Endothelial cell of umbilical vein (primary cell): ENCODE data around the gene ACER1. TPM values are rescaled to one million over a fixed set of nuclear protein-coding genes. Genes with fewer than 3 reads are reported as not detected.
"Not testable (repeated sequence)": the region's sequence is repeated elsewhere in the genome, so short reads cannot be mapped to it uniquely, and the experiment has no call there.

Source experiments
- BruUV-seq: library from RNA; stranded (reverse); fragments of 400-500 nt; replicated peaks from 2 replicates; lab custom pipeline; 2021; lab: Mats Ljungman, UMichigan
- CTCF ChIA-PET: fragments of 300-600, 350-600 bp; sonication (Branson Sonifier 250); formaldehyde crosslinking; loops from one replicate; lab custom pipeline; 2021; ENCODE audit warnings: antibody characterized with exemption, inconsistent platforms; lab: Charles Lee
- POLR2A ChIA-PET: fragments of 300-600, 350-600 bp; sonication (Branson Sonifier 250); formaldehyde crosslinking; loops from one replicate; lab custom pipeline; 2021; ENCODE audit warnings: antibody characterized with exemption, inconsistent platforms; lab: Charles Lee
- DNase-seq: peaks from one replicate; pipeline ENCODE4 v3.0.0-alpha.2; 2011; ENCODE audit warnings: low read depth, low spot score
- FAIRE-seq: peaks from 2 replicates; lab custom pipeline; 2011; peaks lifted over from hg19 to GRCh38; lab: Jason Lieb, UNC
- H2AFZ ChIP-seq: 2 replicates; pipeline ENCODE4 v1.6.0; 2012; ENCODE audit warnings: low read depth, low read length, control low read depth, inconsistent platforms
- H3K27ac ChIP-seq: 2 replicates; pipeline ENCODE4 v1.5.1; 2011; ENCODE audit warnings: low read depth, mild to moderate bottlenecking, control low read depth, low read length, moderate library complexity; ENCODE audit not compliant: insufficient read depth
- H3K27me3 ChIP-seq, 2 experiments: 2 replicates each; pipeline versions ENCODE4 v1.6.0 to v1.6.1; 2011; ENCODE audit warnings: low read length in 2 of 2, mixed read lengths in 1 of 2; ENCODE audit not compliant: control insufficient read depth in 2 of 2, insufficient read depth in 2 of 2
- H3K36me3 ChIP-seq, 2 experiments: 2 replicates in 1 of 2; 3 replicates in 1 of 2; pipeline ENCODE4 v1.5.1; 2011; ENCODE audit warnings: low read length in 2 of 2, mild to moderate bottlenecking in 1 of 2, moderate library complexity in 1 of 2; ENCODE audit not compliant: control insufficient read depth in 2 of 2, insufficient read depth in 2 of 2; ENCODE audit errors: extremely low read depth in 1 of 2
- H3K4me1 ChIP-seq: 3 replicates; pipeline ENCODE4 v1.5.1; 2011; ENCODE audit warnings: mild to moderate bottlenecking, low read length; ENCODE audit not compliant: control insufficient read depth, insufficient read depth; ENCODE audit errors: extremely low read depth
- H3K4me2 ChIP-seq: 2 replicates; pipeline ENCODE4 v1.6.1; 2011; ENCODE audit warnings: low read length, control low read depth, mixed read lengths; ENCODE audit not compliant: insufficient read depth
- H3K4me3 ChIP-seq, 3 experiments: fragments of 200-600 bp in 1 of 3; sonication (generic), shearing (Covaris generic) in 1 of 3; replicated peaks in 1 of 3; 2 replicates each; pipeline ENCODE4 v1.5.1; 2011 to 2016; ENCODE audit warnings: control low read depth in 3 of 3, low read length in 3 of 3, mild to moderate bottlenecking in 2 of 3, inconsistent platforms in 1 of 3, low read depth in 1 of 3, moderate library complexity in 1 of 3; ENCODE audit not compliant: insufficient read depth in 1 of 3
- H3K79me2 ChIP-seq: 2 replicates; pipeline ENCODE4 v1.6.0; 2012; ENCODE audit warnings: low read length, inconsistent platforms; ENCODE audit not compliant: control insufficient read depth, insufficient read depth
- H3K9ac ChIP-seq: replicated peaks from 2 replicates; pipeline ENCODE3; 2011; ENCODE audit warnings: low read length, control low read depth; ENCODE audit not compliant: insufficient read depth; ENCODE audit errors: extremely low read depth
- H3K9me1 ChIP-seq: replicated peaks from 3 replicates; pipeline ENCODE4 v1.6.0; 2011; ENCODE audit warnings: mild to moderate bottlenecking, low read length; ENCODE audit not compliant: control insufficient read depth, insufficient read depth; ENCODE audit errors: extremely low read depth
- H3K9me3 ChIP-seq: replicated peaks from 2 replicates; pipeline ENCODE4 v1.5.1; 2012; ENCODE audit warnings: low read length, inconsistent platforms; ENCODE audit not compliant: control insufficient read depth, insufficient read depth
- H4K20me1 ChIP-seq: replicated peaks from 2 replicates; pipeline ENCODE3; 2011; ENCODE audit warnings: mild to moderate bottlenecking, low read length; ENCODE audit not compliant: control insufficient read depth, insufficient read depth; ENCODE audit errors: extremely low read depth
- EZH2 ChIP-seq: IDR thresholded peaks from 2 replicates; pipeline ENCODE4 v1.6.1; 2012; ENCODE audit warnings: borderline replicate concordance, low read depth, mild to moderate bottlenecking, moderate library complexity, low read length, inconsistent platforms; ENCODE audit not compliant: severe bottlenecking
- FOS ChIP-seq: IDR thresholded peaks from 2 replicates; pipeline ENCODE4 v1.6.1; 2011; ENCODE audit warnings: mild to moderate bottlenecking, low read length, moderate library complexity, borderline replicate concordance; ENCODE audit not compliant: insufficient read depth
- GATA2 ChIP-seq: IDR thresholded peaks from 2 replicates; pipeline ENCODE4 v1.7.0; 2011; ENCODE audit warnings: low read depth, mild to moderate bottlenecking, moderate library complexity, mixed read lengths, low read length; ENCODE audit not compliant: insufficient read length, insufficient read depth
- JUN ChIP-seq: IDR thresholded peaks from 2 replicates; pipeline ENCODE4 v1.6.1; 2011; ENCODE audit warnings: borderline replicate concordance, low read depth; ENCODE audit not compliant: insufficient read length, insufficient read depth
- MYC ChIP-seq: IDR thresholded peaks from one replicate; pipeline ENCODE4 v1.6.1; 2011; ENCODE audit warnings: mild to moderate bottlenecking, low read depth, low read length
- POLR2A ChIP-seq: IDR thresholded peaks from 2 replicates; pipeline ENCODE4 v1.6.1; 2012; ENCODE audit warnings: low read depth, mild to moderate bottlenecking, control low read depth, low read length
- POLR2AphosphoS5 ChIP-seq: IDR thresholded peaks from 2 replicates; pipeline ENCODE4 v1.6.1; 2012; ENCODE audit warnings: low read depth, mild to moderate bottlenecking, control low read depth, low read length, moderate library complexity; ENCODE audit not compliant: insufficient read depth
- dilution Hi-C: fragments of 300-500 bp; cut with MboI; formaldehyde crosslinking; loops from one replicate; pipeline ENCODE4 v1.15.0; 2019; ENCODE audit warnings: low sequenced_read_pairs; ENCODE audit not compliant: extremely low pct_ligation_motif_present
- intact Hi-C: fragments of 100-400 bp; cut with micrococcal nuclease; formaldehyde crosslinking; loops from one replicate; pipeline ENCODE4 v1.10.0; 2022
- polyA plus RNA-seq, 4 experiments: library from polyadenylated mRNA; depleted of rRNA in 3 of 4; stranded (reverse) in 3 of 4; unstranded in 1 of 4; fragments of >200 nt; gene quantifications; 2 replicates each; pipeline versions ENCODE4 v1.2.1 to v1.2.3, GENCODE V29; 2011 to 2012; ENCODE audit warnings: missing spikeins in 1 of 4
- total RNA-seq: library from RNA; stranded (reverse); gene quantifications from 2 replicates; pipeline ENCODE4 v1.2.3, GENCODE V29; 2021
- TF ChIP-seq, protein P1 (sequence below): IDR thresholded peaks from 2 replicates; pipeline ENCODE4 v1.6.1; 2011; ENCODE audit not compliant: insufficient read depth, insufficient read length
- TF ChIP-seq, protein P2 (sequence below), 2 donors: IDR thresholded peaks; 1 replicate in 1 of 2; 2 replicates in 1 of 2; pipeline ENCODE4 v1.5.1; 2011; ENCODE audit warnings: low read length in 2 of 2, mild to moderate bottlenecking in 2 of 2, moderate library complexity in 2 of 2, control low read depth in 1 of 2, inconsistent platforms in 1 of 2, low read depth in 1 of 2; ENCODE audit not compliant: insufficient read depth in 1 of 2; ENCODE audit errors: extremely low read depth in 1 of 2

Gene ACER1
- total and polyA plus RNA-seq, 2 donors (not counting 3 experiments of a cell fraction or from before 2014, with no cell fraction given), result 0.04 TPM; not detected in 1

DNA sequence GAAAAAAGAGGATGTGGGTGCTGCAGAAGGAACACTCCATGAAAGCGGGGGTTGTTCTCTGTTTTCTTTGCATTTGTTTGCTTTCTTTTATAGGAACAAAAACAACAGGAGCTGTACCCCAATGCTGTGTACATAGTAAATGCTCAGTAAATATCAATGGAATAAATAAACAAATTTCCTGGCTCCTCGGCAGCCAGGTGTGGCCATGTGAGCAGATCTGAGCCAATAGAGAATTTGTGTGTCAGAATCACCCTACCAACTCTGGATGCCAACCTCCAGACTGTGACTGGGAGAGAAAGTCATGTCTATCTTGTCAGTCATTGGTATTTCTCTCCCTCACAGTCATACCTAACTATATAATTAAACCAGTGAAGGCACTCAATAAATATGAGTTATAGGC lies 17.3 kb upstream of the ACER1 start:
- Histone ChIP-seq H2AFZ (no peak overlapping the region), H3K9ac (no peak overlapping the region), H3K4me2 (no peak overlapping the region), H3K36me3 (no peaks in the 10 kb centered on the region), H3K27me3 (no peaks in the 10 kb centered on the region), H3K27ac (no peak overlapping the region), H4K20me1 (no peaks in the 10 kb centered on the region), H3K4me3 (no peak overlapping the region), H3K9me1 (no peaks in the 10 kb centered on the region), H3K79me2 (no peaks in the 10 kb centered on the region), H3K4me1 (no peaks in the 10 kb centered on the region), H3K9me3 (no peaks in the 10 kb centered on the region)
- no peak for DNase-seq
- intact Hi-C loops (no loop called here), dilution Hi-C loops (no loop called here)
- BruUV-seq, result no TSS peak
- FAIRE-seq, result no peak
- POLR2A ChIA-PET, result no interaction called here
- CTCF ChIA-PET, result no interaction called here
- no peak for TF ChIP-seq POLR2A
- no peak for TF ChIP-seq JUN
- TF ChIP-seq GATA2, result no peak
- TF ChIP-seq, protein P1, sequence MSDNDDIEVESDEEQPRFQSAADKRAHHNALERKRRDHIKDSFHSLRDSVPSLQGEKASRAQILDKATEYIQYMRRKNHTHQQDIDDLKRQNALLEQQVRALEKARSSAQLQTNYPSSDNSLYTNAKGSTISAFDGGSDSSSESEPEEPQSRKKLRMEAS, result no peak
- TF ChIP-seq FOS, result no peak
- TF ChIP-seq, protein P2, sequence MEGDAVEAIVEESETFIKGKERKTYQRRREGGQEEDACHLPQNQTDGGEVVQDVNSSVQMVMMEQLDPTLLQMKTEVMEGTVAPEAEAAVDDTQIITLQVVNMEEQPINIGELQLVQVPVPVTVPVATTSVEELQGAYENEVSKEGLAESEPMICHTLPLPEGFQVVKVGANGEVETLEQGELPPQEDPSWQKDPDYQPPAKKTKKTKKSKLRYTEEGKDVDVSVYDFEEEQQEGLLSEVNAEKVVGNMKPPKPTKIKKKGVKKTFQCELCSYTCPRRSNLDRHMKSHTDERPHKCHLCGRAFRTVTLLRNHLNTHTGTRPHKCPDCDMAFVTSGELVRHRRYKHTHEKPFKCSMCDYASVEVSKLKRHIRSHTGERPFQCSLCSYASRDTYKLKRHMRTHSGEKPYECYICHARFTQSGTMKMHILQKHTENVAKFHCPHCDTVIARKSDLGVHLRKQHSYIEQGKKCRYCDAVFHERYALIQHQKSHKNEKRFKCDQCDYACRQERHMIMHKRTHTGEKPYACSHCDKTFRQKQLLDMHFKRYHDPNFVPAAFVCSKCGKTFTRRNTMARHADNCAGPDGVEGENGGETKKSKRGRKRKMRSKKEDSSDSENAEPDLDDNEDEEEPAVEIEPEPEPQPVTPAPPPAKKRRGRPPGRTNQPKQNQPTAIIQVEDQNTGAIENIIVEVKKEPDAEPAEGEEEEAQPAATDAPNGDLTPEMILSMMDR (IDR thresholded peaks at IDR 0.05; ENCODE audit: extremely low read depth in 1 of 2, insufficient read depth in 1 of 2, low read depth in 1 of 2, low read length in 2 of 2), result no peak
- TF ChIP-seq MYC, result no peak
- TF ChIP-seq POLR2AphosphoS5, result no peak
- no peak for TF ChIP-seq EZH2

DNA sequence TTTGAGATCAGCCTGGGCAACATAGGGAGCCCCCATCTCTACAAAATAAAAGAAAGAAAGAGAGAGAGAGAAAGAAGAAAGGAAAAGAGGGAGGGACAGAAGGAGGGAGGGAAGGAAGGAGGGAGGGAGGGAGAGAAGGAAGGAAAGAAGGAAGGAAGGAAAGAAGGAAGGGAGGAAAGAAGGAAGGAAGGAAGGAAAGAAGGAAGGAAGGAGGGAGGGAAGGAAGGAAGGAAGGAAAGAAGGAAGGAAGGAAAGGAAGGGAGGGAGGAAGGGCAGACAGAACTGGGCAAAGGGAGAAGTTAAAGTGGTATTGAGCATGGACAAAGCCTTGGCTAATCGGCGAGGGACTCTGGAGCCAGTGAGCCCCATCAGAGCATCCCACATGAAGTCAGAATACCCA lies 15.9 kb upstream of the ACER1 start:
- H3K4me2 ChIP-seq, H3K27me3 ChIP-seq, H3K9me3 ChIP-seq, H2AFZ ChIP-seq, H3K4me3 ChIP-seq, H3K27ac ChIP-seq, H3K9ac ChIP-seq, H3K79me2 ChIP-seq, H3K4me1 ChIP-seq, H4K20me1 ChIP-seq, DNase-seq, FAIRE-seq, intact Hi-C loops, dilution Hi-C loops, H3K36me3 ChIP-seq, H3K9me1 ChIP-seq, CTCF ChIA-PET, BruUV-seq: not testable (repeated sequence)
- POLR2A ChIA-PET, result interaction anchor here (0.7 kb wide), 1 partner anchor 62 kb away, joined by 5 read pairs; no protein-coding TSS in a partner anchor
